GM12878 (cell line): Measurements from ENCODE around the gene FIGLA. TPM values are rescaled to one million over a fixed set of nuclear protein-coding genes. Genes with fewer than 3 reads are reported as not detected.

Experiments used
- ATAC-seq: fragments of 200-7000 bp; cut with Tn5 transposase; 3 replicates; pipeline ENCODE4 v1.9.1; 2020; ENCODE audit warnings: mild to moderate bottlenecking, moderate library complexity
- BruUV-seq: library from RNA; stranded (reverse); fragments of 400-500 nt; replicated peaks from 2 replicates; lab custom pipeline; 2021; lab: Mats Ljungman, UMichigan
- CTCF ChIA-PET: fragments of 300-600 bp; sonication (Branson Sonifier 250); formaldehyde crosslinking; extraction: SDS; loops from one replicate; lab custom pipeline; 2021; ENCODE audit warnings: inconsistent platforms; lab: Yijun Ruan, JAX
- POLR2A ChIA-PET: fragments of 350-600 bp; formaldehyde crosslinking; extraction: SDS; loops from one replicate; lab custom pipeline; 2021; ENCODE audit warnings: inconsistent platforms; lab: Charles Lee
- RAD21 ChIA-PET: fragments of 300-600 bp; sonication (Branson Sonifier 250); formaldehyde crosslinking; loops from one replicate; lab custom pipeline; 2023; ENCODE audit warnings: antibody characterized with exemption; ENCODE audit not compliant: unreplicated experiment; lab: Charles Lee
- SMC1A ChIA-PET: fragments of 300-600 bp; sonication (Branson Sonifier 250); formaldehyde crosslinking; loops from one replicate; lab custom pipeline; 2023; ENCODE audit not compliant: unreplicated experiment, uncharacterized antibody; lab: Charles Lee
- DNase-seq: peaks from one replicate; pipeline ENCODE4 v3.0.0-alpha.2; 2011; ENCODE audit warnings: low read depth, low spot score
- FAIRE-seq: peaks from 3 replicates; lab custom pipeline; 2011; peaks lifted over from hg19 to GRCh38; lab: Jason Lieb, UNC
- H2AFZ ChIP-seq: 2 replicates; pipeline ENCODE4 v1.6.0; 2011; ENCODE audit warnings: low read depth, low read length, control low read depth; ENCODE audit not compliant: control insufficient read depth
- H3K27ac ChIP-seq: 2 replicates; pipeline ENCODE4 v1.5.1; 2011; ENCODE audit warnings: control low read depth; ENCODE audit not compliant: control insufficient read depth, insufficient read depth
- H3K27me3 ChIP-seq, 2 experiments: replicated peaks in 1 of 2; 2 replicates each; pipeline versions ENCODE4 v1.6.0 to v1.6.1; 2011; ENCODE audit warnings: low read length in 1 of 2; ENCODE audit not compliant: control insufficient read depth in 2 of 2, insufficient read depth in 2 of 2
- H3K36me3 ChIP-seq, 2 experiments: 2 replicates each; pipeline ENCODE4 v1.5.1; 2011; ENCODE audit warnings: low read length in 1 of 2; ENCODE audit not compliant: control insufficient read depth in 2 of 2, insufficient read depth in 2 of 2
- H3K4me1 ChIP-seq: 2 replicates; pipeline ENCODE4 v1.6.1; 2011; ENCODE audit warnings: mild to moderate bottlenecking, low read length, moderate library complexity, mixed read lengths; ENCODE audit not compliant: control insufficient read depth, insufficient read depth
- H3K4me2 ChIP-seq: 2 replicates; pipeline ENCODE4 v1.6.0; 2011; ENCODE audit warnings: control low read depth; ENCODE audit not compliant: control insufficient read depth, insufficient read depth
- H3K4me3 ChIP-seq: fragments of 200-600 bp; sonication (generic); 2 replicates; pipeline ENCODE4 v1.5.1; 2016
- H3K79me2 ChIP-seq: 2 replicates; pipeline ENCODE4 v1.6.0; 2011; ENCODE audit warnings: low read length; ENCODE audit not compliant: control insufficient read depth, insufficient read depth
- H3K9ac ChIP-seq: 2 replicates; pipeline ENCODE4 v1.8.0; 2011; ENCODE audit warnings: low read length, control low read depth, mixed read lengths; ENCODE audit not compliant: control insufficient read depth, insufficient read depth
- H3K9me3 ChIP-seq: replicated peaks from 3 replicates; pipeline ENCODE4 v1.5.1; 2011; ENCODE audit warnings: mild to moderate bottlenecking, low read length; ENCODE audit not compliant: control insufficient read depth, insufficient read depth
- H4K20me1 ChIP-seq: 2 replicates; pipeline ENCODE4 v1.6.0; 2011; ENCODE audit not compliant: control insufficient read depth, insufficient read depth
- JUNB ChIP-seq: IDR thresholded peaks from 2 replicates; pipeline ENCODE4 v1.6.1; 2016; ENCODE audit warnings: antibody characterized with exemption, mild to moderate bottlenecking
- NBN ChIP-seq: fragments of 450-650 bp; IDR thresholded peaks from 2 replicates; pipeline ENCODE4 v1.6.1; 2016
- NFYA ChIP-seq: IDR thresholded peaks from 2 replicates; pipeline ENCODE4 v1.6.1; 2011; ENCODE audit warnings: low read depth, mild to moderate bottlenecking, low read length, improper control_type of control experiment, borderline replicate concordance
- RUNX3 ChIP-seq: IDR thresholded peaks from 2 replicates; pipeline ENCODE4 v1.6.1; 2012; ENCODE audit warnings: low read length, inconsistent platforms
- SUPT20H ChIP-seq: IDR thresholded peaks from 2 replicates; pipeline ENCODE4 v1.6.1; 2011; ENCODE audit warnings: low read depth, mild to moderate bottlenecking, low read length, moderate library complexity, borderline replicate concordance; ENCODE audit not compliant: control insufficient read depth
- TBL1XR1 ChIP-seq: IDR thresholded peaks from 2 replicates; pipeline ENCODE4 v1.6.1; 2012; ENCODE audit warnings: low read depth, low read length, improper control_type of control experiment
- YY1 ChIP-seq: IDR thresholded peaks from 2 replicates; pipeline ENCODE4 v1.6.1; 2011; ENCODE audit warnings: low read depth, mild to moderate bottlenecking, low read length
- WGBS: methylation state at CpG from one replicate; pipeline ENCODE4 v1.1.6; 2016; ENCODE audit warnings: low lambda C conversion rate; ENCODE audit not compliant: insufficient replicate concordance, insufficient coverage; ENCODE audit errors: missing lambda C conversion rate; 5-methylcytosine and 5-hydroxymethylcytosine counted together
- in situ Hi-C: fragments of 300-500 bp; cut with MboI; formaldehyde crosslinking; loops from 9 replicates; pipeline ENCODE4 v1.14.3; 2018; ENCODE audit warnings: mixed read lengths
- intact Hi-C: fragments of 100-400 bp; cut with micrococcal nuclease; formaldehyde crosslinking; loops from one replicate; pipeline ENCODE4 v1.14.2; 2022; ENCODE audit not compliant: unreplicated experiment
- polyA plus RNA-seq, 11 experiments: library from polyadenylated mRNA; depleted of rRNA in 4 of 11; unstranded in 6 of 11; stranded (reverse) in 5 of 11; fragments of >200 nt; fragmentation: Nextera tagmentation in 4 of 11; fragmentation: Illumina TruSeq in 1 of 11; extraction: Ambion mirVana in 4 of 11; extraction: Trizol in 1 of 11; gene quantifications; 1 replicate in 1 of 11; 2 replicates in 10 of 11; pipeline versions ENCODE4 v1.2.1 to v1.2.3, GENCODE V29; 2011 to 2016; ENCODE audit warnings: inconsistent platforms in 2 of 11, missing spikeins in 2 of 11, low read depth in 1 of 11
- total RNA-seq, 4 experiments: library from RNA; depleted of rRNA in 3 of 4; stranded (reverse); fragments of >200 nt in 3 of 4; fragmentation: Illumina TruSeq in 1 of 4; extraction: Trizol in 1 of 4; gene quantifications; 2 replicates each; pipeline versions ENCODE4 v1.2.1 to v1.2.3, GENCODE V29; 2013 to 2021
- TF ChIP-seq, protein P1 (sequence below): fragments of 450-650 bp; IDR thresholded peaks from 2 replicates; pipeline ENCODE4 v1.6.1; 2017; ENCODE audit warnings: low read depth, mild to moderate bottlenecking, moderate library complexity
- TF ChIP-seq, protein P2 (sequence below): fragments of 450-650 bp; IDR thresholded peaks from 2 replicates; pipeline ENCODE4 v1.6.1; 2018; ENCODE audit warnings: mild to moderate bottlenecking, low read depth, moderate library complexity; ENCODE audit not compliant: partially characterized antibody
- TF ChIP-seq, protein P3 (sequence below): fragments of 150-350 bp; IDR thresholded peaks from 2 replicates; pipeline ENCODE4 v1.6.1; 2014; ENCODE audit warnings: mild to moderate bottlenecking, low read depth, low read length
- TF ChIP-seq, protein P4 (sequence below): fragments of 450-650 bp; IDR thresholded peaks from 2 replicates; pipeline ENCODE4 v1.6.1; 2014; ENCODE audit warnings: mild to moderate bottlenecking

The FIGLA gene
- total and polyA plus RNA-seq, 10 of the 15 experiments (the other 5 are each of a cell fraction or from before 2014, with no cell fraction given), result not detected

DNA sequence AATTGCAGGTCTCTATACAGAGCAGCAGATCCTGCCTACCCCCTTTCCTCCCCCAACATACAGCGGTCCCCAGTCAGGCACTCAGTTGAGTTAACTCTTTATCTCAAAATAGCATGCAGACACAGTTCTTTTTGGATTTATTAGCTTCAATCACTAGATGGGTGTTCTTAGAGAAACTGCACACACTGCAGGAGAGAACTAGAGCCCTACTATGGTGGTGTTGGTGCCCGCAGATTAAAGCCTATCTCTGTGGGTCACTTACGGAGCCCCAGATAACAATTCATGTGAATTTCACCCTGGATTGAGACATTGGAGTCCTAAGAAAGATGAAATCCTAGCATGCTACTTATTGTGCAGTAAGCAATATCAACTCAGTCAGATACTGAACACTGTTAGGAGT is 34.3 kb downstream of the FIGLA start:
- in situ Hi-C loops, result no loop called here
- H3K4me3 ChIP-seq, result no peak overlapping the region
- no TSS peak for BruUV-seq
- no peaks in the 10 kb centered on the region for H3K9me3 ChIP-seq
- 73% methylated on average over 3 of the region's 3 CpGs for WGBS
- H2AFZ ChIP-seq, result no peak overlapping the region
- ChIA-PET SMC1A (no interaction called here), RAD21 (no interaction called here), CTCF (no interaction called here), POLR2A (no interaction called here)
- ATAC-seq (no peak), FAIRE-seq (no peak), DNase-seq (no peak)
- no peaks in the 10 kb centered on the region for H3K36me3 ChIP-seq
- no peak overlapping the region for H3K9ac ChIP-seq
- H3K4me1 ChIP-seq, result no peaks in the 10 kb centered on the region
- intact Hi-C loops, result no loop called here
- H3K79me2 ChIP-seq, result no peaks in the 10 kb centered on the region
- H3K27me3 ChIP-seq, result no peaks in the 10 kb centered on the region; a peak in 1 of 4 replicates
- no peak overlapping the region for H3K4me2 ChIP-seq
- H4K20me1 ChIP-seq, result no peaks in the 10 kb centered on the region
- no peak overlapping the region for H3K27ac ChIP-seq
- TF ChIP-seq, protein P1, sequence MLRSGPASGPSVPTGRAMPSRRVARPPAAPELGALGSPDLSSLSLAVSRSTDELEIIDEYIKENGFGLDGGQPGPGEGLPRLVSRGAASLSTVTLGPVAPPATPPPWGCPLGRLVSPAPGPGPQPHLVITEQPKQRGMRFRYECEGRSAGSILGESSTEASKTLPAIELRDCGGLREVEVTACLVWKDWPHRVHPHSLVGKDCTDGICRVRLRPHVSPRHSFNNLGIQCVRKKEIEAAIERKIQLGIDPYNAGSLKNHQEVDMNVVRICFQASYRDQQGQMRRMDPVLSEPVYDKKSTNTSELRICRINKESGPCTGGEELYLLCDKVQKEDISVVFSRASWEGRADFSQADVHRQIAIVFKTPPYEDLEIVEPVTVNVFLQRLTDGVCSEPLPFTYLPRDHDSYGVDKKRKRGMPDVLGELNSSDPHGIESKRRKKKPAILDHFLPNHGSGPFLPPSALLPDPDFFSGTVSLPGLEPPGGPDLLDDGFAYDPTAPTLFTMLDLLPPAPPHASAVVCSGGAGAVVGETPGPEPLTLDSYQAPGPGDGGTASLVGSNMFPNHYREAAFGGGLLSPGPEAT, result no peak
- TF ChIP-seq JUNB, result no peak
- no peak for TF ChIP-seq RUNX3
- TF ChIP-seq NFYA, result no peak
- TF ChIP-seq YY1, result no peak
- no peak for TF ChIP-seq SUPT20H

DNA sequence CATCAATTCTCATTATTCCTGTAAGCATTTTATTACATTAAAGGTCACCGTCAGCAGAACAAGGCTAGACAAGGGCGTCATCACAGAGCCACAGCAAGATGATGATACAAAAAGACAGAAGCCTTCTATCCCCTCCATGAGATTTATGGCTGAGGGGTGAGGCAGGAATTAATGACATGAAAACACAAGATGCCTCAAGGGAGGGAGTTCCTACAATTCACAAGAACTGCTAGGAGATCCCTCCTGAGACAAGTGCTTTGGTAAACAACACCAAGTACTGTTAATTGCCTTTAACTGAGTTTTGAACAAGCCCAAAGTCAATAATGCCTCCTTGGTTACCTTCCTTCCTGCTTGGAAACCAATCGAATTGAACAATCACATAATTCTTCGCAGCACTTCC is 36.5 kb downstream of the FIGLA start:
- no peak for ATAC-seq
- no TSS peak for BruUV-seq
- 41% methylated on average over 4 of the region's 4 CpGs for WGBS
- TF ChIP-seq, protein P2, sequence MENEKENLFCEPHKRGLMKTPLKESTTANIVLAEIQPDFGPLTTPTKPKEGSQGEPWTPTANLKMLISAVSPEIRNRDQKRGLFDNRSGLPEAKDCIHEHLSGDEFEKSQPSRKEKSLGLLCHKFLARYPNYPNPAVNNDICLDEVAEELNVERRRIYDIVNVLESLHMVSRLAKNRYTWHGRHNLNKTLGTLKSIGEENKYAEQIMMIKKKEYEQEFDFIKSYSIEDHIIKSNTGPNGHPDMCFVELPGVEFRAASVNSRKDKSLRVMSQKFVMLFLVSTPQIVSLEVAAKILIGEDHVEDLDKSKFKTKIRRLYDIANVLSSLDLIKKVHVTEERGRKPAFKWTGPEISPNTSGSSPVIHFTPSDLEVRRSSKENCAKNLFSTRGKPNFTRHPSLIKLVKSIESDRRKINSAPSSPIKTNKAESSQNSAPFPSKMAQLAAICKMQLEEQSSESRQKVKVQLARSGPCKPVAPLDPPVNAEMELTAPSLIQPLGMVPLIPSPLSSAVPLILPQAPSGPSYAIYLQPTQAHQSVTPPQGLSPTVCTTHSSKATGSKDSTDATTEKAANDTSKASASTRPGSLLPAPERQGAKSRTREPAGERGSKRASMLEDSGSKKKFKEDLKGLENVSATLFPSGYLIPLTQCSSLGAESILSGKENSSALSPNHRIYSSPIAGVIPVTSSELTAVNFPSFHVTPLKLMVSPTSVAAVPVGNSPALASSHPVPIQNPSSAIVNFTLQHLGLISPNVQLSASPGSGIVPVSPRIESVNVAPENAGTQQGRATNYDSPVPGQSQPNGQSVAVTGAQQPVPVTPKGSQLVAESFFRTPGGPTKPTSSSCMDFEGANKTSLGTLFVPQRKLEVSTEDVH, result no peak
- TF ChIP-seq, protein P3, sequence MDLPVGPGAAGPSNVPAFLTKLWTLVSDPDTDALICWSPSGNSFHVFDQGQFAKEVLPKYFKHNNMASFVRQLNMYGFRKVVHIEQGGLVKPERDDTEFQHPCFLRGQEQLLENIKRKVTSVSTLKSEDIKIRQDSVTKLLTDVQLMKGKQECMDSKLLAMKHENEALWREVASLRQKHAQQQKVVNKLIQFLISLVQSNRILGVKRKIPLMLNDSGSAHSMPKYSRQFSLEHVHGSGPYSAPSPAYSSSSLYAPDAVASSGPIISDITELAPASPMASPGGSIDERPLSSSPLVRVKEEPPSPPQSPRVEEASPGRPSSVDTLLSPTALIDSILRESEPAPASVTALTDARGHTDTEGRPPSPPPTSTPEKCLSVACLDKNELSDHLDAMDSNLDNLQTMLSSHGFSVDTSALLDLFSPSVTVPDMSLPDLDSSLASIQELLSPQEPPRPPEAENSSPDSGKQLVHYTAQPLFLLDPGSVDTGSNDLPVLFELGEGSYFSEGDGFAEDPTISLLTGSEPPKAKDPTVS, result no peak
- TF ChIP-seq NBN (no peak), TBL1XR1 (no peak)
- TF ChIP-seq, protein P4, sequence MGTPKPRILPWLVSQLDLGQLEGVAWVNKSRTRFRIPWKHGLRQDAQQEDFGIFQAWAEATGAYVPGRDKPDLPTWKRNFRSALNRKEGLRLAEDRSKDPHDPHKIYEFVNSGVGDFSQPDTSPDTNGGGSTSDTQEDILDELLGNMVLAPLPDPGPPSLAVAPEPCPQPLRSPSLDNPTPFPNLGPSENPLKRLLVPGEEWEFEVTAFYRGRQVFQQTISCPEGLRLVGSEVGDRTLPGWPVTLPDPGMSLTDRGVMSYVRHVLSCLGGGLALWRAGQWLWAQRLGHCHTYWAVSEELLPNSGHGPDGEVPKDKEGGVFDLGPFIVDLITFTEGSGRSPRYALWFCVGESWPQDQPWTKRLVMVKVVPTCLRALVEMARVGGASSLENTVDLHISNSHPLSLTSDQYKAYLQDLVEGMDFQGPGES, result no peak

More for the DNA sequence above, 36.5 kb downstream of the FIGLA start:
- intact Hi-C loops, result no loop called here
- Histone ChIP-seq H3K36me3 (no peaks in the 10 kb centered on the region), H3K4me3 (no peak overlapping the region), H3K79me2 (no peaks in the 10 kb centered on the region), H3K27ac (no peak overlapping the region), H4K20me1 (no peaks in the 10 kb centered on the region), H3K9me3 (no peaks in the 10 kb centered on the region), H3K4me2 (no peak overlapping the region), H2AFZ (no peak overlapping the region), H3K27me3 (no peaks in the 10 kb centered on the region; a peak in 1 of 4 replicates), H3K9ac (no peak overlapping the region), H3K4me1 (no peaks in the 10 kb centered on the region)
- DNase-seq (no peak), FAIRE-seq (no peak)
- ChIA-PET RAD21 (no interaction called here), SMC1A (interaction anchor here (1.0 kb wide), 1 partner anchor 10 kb away, joined by 3 read pairs; no protein-coding TSS in a partner anchor), CTCF (no interaction called here), POLR2A (no interaction called here)
- in situ Hi-C loops, result no loop called here
